HG02642 (cell line): ENCODE measurements around the gene PSMA7.

ENCODE experiments used
- ATAC-seq: cut with Tn5 transposase; IDR thresholded peaks from one replicate; pipeline ENCODE4 v1.9.1; 2021; ENCODE audit warnings: mild to moderate bottlenecking; ENCODE audit not compliant: unreplicated experiment, poor library complexity

PSMA7 gene

DNA sequence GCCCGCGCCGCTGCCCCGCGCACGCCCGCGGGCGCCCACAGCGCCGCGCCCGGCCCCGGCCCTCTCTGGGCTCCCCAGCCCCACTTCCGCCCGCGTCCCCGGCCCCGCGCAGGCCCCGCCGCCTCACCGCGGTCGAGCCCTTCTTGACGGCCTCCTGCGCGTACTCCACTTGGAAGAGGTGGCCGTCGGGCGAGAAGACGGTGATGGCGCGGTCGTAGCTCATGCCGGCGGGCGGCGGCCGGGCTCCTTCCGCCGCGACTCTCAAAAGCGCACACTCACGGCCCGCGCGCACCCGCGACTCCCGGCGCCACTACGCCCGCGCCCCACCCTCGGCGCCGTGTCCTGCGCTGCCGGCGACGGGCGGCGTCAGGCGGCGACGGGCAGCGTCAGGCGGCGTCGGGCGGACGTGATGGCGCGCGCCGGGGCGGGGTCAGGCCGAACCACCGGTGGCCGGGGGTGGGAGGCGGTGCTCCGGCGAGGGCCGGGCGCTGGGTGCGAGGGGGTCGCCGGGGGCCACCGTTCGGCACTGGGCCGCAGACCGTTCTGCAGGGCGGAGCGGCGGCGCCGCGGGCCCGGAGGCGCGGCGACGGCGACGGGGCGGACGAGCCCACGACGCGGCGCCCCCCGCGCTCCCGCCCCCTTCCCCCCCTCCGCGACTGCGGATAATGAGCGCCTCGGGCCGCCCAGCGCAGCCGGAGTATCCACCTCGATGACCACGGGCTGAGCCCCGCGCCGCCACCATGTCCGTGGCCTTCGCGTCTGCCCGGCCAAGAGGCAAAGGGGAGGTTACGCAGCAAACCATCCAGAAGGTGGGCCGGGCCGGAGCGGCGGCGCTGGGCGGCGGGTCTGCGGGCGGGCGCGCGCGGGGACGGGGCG is at the start of gene PSMA7, which contains the start of gene SS18L1:
Gene PSMA7, minus strand, starts transcription at position 314 of the 876 bp plus-strand sequence. Its CDS starts 91 bp downstream, at position 223.
Gene SS18L1, plus strand, starts transcription at position 689 of the 876 bp plus-strand sequence. Its CDS starts 52 bp downstream, at position 741.
- ATAC-seq, result peak; percentile 82

GRCh38 chr20:62192635-62193034 is 49.4 kb upstream of the PSMA7 start:
- ATAC-seq, result no peak

DNA sequence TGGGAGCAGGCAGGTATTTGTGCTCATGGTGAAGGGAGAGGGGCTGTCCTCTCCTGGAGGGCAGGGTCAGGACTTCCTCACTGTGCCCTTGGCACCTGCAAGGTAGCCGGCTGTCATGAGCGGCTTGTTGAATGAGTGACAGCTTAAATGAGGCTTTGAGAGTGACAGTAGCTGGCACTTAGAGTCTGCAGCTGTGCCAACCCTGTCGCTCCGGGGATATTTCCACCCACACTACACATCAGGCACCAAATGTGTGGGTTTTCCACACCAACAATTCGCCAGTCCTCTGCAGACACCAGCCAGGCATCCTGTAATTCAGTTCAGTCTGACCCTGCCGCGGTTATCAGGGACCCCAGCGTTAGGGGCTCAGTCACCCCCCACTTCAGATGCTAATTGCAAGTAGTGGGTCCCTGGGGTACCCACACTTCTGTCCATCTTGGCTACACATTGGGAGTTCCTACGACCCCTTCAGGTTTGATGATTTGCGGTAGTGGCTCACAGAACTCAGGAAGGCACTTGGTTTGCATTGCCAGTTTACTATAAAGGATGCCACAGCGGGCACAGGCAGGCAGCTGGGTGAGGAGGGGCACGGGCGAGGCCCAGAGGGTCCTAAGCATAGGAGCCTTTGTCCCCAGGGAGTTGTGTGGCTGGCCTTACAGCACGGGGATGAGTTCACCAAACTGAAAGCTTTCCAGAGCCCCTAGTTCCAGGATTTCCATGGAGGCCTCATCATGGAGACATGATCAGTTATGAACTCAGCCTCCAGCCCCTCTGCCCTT is 48.8 kb upstream of the PSMA7 start:
- no peak for ATAC-seq

DNA sequence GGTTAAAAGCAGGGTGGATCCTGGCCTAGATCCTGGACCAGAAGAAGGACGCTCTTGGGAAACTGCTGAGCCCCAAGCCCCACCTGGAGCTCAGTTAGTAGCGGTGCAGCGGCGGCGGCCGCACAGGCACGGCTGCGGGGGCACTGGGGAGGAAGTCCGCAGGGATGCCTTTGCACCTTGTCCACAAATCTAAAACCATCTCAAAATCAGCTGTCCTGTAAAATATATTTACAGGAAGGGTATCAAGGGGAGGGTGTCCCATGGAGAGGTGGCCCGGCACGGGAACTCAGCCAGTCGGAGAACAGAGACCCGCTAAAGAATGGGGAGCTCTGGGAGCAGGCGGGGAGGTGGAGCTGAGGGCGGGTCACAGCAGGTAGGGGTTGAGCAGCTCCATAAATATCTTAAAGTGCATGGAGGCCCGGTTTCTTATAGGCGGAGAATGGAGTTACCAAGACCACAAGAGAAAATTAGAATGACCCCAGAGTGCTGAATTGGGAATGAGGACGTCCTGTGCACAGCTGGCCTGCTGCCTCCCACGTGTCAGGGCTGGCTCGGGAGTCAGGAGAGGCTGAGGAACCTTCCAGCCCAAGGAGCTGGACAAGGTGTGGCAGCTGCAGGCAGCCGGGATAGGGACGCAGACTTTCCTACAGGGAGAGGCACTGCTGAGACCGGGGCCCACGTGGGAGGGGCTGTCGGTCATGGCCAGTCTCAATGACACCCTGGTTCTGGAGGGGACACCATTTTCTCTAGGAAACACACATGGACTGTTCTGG is 47.6 kb upstream of the PSMA7 start:
- no peak for ATAC-seq

DNA sequence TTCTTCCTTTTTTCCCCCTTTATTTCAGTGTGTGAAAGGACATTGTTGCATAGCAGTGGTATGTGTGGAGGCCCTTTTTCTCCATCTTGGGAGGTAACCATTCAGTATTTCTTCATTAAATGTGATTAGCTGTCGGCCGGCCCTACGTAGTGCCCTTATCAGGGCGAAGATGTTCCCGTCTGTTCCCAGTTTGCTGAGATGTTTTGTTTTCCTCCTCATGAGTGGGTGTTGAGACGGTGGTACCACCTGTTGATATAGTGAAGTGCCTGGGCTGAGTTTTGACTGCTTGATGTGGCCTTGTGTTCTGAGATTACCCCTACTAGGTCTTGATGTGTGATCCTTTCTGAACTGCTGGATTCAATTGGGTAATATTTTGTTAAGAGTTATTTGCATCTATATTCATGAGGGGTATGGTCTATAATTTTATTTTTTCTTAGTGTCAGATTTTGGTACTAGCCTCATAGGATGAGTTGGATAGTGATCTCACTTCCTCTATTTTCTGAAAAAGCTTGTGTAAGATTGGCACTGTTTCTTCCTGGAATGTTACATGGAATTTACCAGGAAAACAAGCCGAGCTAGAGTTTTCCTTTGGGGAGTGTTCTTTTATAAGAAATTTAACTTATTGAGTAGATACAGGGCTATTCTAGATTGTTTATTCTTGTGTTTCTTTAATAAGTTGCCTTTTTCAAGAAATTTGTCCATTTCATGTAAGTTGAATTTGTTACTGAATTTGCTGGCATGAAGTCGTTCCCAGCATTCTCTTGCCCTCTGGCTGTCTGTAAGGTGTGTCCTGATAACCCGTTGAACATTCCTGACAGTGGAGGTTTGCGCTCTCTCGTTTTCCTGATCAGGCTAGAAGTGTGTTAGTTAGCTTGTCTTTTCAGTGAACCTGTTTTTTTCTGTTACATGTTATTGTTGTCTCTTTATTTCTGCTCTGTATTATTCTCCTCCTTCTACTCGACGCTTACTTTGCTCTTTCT is 44.0 kb upstream of the PSMA7 start:
- ATAC-seq, result no peak

- ATAC-seq, result no peak
Measured at GRCh38 chr20:62186096-62186426, 42.9 kb upstream of the PSMA7 start.

DNA sequence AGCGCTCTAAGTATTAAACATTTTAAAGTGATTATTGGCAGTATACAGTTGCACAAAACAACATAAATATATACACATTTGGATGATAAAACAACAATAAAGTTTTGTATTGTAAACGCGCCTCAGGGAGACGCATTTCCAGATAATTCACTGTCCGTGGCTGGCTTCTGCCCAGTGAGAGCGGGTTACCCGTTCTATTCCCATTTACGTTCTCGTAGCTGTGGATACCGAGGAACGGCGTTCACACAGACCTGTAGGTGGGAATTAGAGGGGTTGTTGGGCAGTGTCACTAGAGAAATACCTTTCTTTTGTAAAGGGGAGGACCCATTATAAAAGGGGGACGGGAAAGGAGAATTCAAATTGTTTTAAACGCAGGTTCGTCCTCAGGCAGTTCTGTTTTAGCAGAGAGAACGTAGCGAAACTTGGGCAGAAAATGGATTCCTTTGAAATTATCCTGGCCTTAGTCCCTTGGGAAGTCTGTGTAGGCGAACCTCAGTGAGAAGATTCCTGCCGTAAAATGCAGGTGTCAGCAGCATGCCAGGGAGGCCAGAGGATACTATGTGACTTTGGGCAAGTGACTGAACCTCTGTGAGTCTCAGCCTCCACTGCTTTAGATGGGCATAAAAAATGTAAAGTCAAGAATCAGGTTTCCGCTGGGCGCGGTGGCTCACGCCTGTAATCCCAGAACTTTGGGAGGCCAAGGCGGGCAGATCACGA is 40.4 kb upstream of the PSMA7 start:
- ATAC-seq, result no peak

DNA sequence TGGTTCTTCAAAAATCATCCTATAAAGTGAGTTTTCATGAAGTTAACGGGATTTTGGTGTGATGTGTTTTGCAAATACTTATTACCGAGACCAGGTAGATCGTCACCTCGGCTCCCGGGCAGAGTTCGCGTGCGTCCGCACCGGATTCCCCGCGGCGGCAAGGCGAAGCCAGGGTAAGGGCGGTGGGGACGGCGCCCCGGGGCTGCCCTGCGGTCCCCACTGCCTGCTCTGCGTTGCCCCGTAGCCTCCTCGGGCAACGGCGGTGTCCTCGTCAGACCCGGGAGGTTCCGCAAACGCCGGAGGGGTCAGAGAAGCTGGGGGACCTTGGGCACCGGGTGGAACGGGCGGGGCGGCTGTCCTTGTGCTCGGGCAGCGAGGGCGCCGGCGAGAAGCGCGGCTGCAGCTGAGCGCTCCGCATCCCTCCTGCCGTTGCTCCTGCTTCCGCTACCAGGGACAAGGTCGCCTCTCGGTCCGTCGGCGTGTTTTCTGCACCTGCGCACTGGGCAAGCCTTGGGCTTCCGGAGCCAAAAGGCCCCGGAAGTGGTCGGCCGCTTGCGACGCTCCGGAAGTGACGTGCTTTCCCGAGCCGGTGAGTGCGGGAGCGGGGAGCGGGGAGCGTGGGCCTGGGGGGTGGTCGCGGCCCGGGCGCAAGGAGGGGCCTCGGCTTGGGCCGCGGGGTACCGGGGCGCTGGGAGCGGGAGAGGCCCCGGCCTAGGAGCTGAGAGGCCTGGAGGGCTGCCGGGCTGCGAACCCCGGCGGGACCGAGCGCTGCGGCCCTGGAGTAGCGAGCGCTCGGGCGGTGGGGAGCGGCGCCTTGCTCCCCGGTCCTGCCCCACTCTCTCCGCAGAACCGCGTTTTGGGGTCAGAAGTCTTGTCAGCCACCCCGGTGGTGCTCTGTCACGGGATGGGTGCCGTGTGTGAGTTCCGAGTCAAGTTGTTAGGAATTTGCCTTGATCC is 39.6 kb upstream of the PSMA7 start, which contains the start of gene MTG2:
Gene MTG2, plus strand, starts transcription at position 560 of the 957 bp plus-strand sequence. CDS start 10,393 bp downstream, outside the sequence.
- ATAC-seq, result peak; percentile 92

- no peak for ATAC-seq
Measured at GRCh38 chr20:62181808-62182207, 38.6 kb upstream of the PSMA7 start.

- ATAC-seq, result no peak
Measured at GRCh38 chr20:62179162-62179504, 35.9 kb upstream of the PSMA7 start.

GRCh38 chr20:62178316-62179161 is 35.3 kb upstream of the PSMA7 start:
- ATAC-seq, result no peak

DNA sequence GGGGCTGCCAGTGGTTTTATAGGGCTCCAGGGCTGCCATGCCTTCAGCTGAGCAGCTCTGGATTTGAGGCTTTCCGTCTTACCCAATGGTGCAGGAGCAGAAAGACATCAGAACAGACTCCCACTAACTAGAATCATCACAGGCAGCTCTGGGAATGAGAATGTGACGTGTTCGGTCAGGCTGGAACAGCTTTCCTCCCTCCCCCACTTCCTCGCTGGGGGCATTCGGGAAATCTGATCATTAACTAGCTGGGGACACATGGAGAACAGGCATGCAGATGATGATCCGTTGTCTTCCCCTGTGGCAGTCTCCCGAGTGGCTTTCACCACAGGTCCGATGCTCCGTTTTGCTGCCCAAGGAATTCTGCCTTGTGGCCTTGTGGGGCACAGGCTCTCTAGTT is 34.1 kb upstream of the PSMA7 start:
- no peak for ATAC-seq

- ATAC-seq, result no peak
Measured at GRCh38 chr20:62176866-62177265, 33.7 kb upstream of the PSMA7 start.

DNA sequence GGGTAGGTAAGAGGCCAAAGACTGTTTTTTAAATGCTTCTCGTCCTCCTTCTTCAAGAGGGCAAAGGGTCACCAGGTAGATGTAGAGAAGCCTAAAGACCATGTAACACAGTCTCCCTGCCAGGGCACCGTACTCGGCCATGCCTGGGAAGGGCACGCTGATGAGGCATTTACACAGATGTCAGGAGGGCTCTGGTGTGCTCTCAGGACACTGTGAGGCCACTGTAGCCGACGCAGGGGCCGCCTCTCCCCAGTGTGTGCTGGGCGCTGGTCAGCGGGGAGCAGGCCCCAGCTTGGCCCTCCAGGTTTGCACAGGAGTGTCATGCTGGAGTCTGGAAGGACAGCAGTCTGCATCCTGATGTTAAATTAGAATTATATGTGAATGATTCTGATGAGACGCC is 32.5 kb upstream of the PSMA7 start:
- ATAC-seq, result no peak

DNA sequence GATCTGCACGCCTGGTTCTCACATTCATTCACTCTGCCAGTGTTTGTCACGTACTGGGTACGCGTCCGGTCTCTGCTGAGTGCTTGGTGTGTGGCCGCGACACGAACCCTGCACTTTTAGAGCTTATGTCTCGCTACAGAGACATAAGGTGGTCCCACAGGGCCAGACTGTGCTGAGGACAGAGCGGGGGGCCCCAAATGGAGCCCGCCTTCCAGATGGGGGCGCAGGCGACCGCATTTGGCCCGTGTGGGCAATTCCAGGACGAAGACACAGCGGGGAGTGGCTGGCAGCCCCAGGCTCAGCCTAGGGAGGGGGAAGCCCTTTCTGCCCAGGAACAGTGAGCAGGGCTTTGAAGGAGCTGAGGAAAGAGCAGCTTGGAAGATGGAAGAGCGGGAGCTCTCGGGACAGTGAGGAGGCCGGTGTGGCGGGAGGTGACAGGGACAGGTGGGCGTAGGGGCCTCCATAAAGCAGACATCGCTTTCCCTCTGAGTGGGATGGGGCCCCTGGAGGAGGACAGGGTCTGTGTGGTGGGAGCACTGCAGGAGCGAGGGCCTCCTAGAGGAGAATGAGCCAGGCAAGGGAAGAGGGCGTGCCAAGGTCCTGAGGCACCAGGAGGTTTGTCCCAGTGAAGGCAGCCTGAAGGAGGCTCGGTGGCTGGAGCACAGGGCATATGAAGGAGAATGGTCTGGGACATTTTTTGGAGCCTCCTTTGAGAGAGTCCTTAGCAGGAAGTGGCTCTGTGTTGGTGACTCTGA is 31.9 kb upstream of the PSMA7 start:
- ATAC-seq, result no peak
